Measurements from ENCODE around the gene CPNE8.

DNA sequence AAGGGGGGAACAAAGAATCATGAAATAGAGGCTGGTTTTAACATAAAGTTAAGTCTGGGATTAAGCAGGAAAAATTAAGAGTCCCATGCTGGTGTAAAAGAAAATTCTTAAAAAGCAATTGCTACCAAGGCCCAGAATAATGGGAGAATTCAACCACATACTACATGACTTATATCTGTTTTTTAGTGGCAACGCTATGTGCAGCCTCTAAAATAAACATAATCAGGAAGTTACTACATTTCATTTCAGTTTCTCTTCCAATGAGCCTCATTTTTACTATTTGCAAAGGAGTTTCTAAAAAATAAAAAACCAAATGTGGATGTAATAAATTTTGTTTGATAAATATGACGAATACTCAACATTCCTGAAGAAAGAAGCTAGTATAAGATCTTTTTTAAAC lies 58.1 kb downstream of the CPNE8 start:
- TF ChIP-seq POLR2A (IDR thresholded peaks at IDR 0.05; ENCODE audit: low read depth, low read length) (no peak), TAF1 (IDR thresholded peaks at IDR 0.05; ENCODE audit: borderline replicate concordance, low read depth, low read length) (no peak)

Data from GM12892 (cell line).